HUES6 (cell line): Measurements from ENCODE around the gene ZBED6.

Experiments
- H3K27ac ChIP-seq: 2 replicates; pipeline ENCODE4 v1.7.0; 2013; ENCODE audit warnings: low read depth, mild to moderate bottlenecking, low read length, inconsistent platforms
- H3K27me3 ChIP-seq: 2 replicates; pipeline ENCODE4 v1.6.1; 2013; ENCODE audit warnings: low read length; ENCODE audit not compliant: control insufficient read depth, insufficient read depth
- H3K36me3 ChIP-seq: 2 replicates; pipeline ENCODE4 v1.6.1; 2013; ENCODE audit warnings: low read length; ENCODE audit not compliant: control insufficient read depth, insufficient read depth
- H3K4me1 ChIP-seq: 2 replicates; pipeline ENCODE4 v1.6.1; 2013; ENCODE audit warnings: low read length; ENCODE audit not compliant: control insufficient read depth, insufficient read depth
- H3K4me3 ChIP-seq: 2 replicates; pipeline ENCODE4 v1.5.1; 2013; ENCODE audit warnings: low read depth, low read length
- H3K9ac ChIP-seq: one replicate; pipeline ENCODE4 v1.6.1; 2013; ENCODE audit warnings: mild to moderate bottlenecking, low read length
- H3K9me3 ChIP-seq: 2 replicates; pipeline ENCODE4 v1.6.1; 2013; ENCODE audit warnings: low read depth, low read length; ENCODE audit not compliant: control insufficient read depth, insufficient read depth

Gene ZBED6

DNA sequence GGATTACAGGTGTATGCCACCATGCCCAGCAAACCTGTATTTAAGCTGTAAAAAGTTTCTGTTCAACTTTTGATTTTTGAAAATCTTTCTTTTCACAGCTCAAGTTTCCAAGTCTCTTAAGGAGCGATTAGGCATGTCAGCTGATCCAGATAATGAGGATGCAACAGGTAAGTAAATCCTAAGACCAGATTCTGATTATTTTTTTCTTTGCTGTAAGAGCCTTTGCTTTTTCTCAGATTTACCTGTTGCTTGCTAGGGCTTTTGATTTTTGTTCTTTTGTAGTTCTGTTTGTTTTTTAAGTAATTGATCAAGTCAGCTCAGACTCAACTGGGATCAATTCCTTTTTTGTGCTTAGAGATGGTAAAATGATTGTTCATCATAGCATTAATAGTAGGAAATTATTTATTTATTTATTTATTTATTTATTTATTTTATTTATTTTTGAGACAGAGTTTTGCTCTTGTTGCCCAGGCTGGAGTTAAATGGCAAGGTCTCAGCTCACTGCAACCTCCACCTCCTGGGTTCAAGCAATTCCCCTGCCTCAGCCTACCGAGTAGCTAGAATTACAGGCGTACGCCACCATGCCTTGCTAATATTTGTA is 44.9 kb downstream of the ZBED6 start:
- Histone ChIP-seq H3K9ac (no peak overlapping the region), H3K9me3 (peaks cover 9% of the 10 kb centered on the region), H3K27ac (no peak overlapping the region), H3K36me3 (peaks cover 81% of the 10 kb centered on the region), H3K4me3 (no peak overlapping the region), H3K4me1 (no peaks in the 10 kb centered on the region), H3K27me3 (no peaks in the 10 kb centered on the region)

DNA sequence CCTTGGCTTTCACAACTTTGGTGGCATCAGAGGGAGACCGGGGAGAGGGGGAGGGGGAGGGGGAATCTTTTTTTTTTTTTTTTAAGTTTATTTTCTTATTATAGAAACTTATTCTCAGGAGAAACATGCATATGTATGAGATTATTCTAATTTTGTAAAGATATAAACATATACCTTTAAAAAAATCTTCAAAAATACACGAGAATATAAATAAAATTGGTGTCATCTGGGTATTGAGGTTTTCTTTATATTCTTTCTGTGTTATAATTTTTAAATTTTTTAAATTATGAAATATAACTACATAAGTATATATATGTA is 47.1 kb downstream of the ZBED6 start:
- Histone ChIP-seq H3K36me3 (peaks cover 80% of the 10 kb centered on the region), H3K9me3 (peaks cover 9% of the 10 kb centered on the region)

GRCh38 chr1:203843435-203843834 is 48.0 kb downstream of the ZBED6 start:
- Histone ChIP-seq H3K27me3 (no peaks in the 10 kb centered on the region), H3K4me3 (no peak overlapping the region), H3K36me3 (peaks cover 80% of the 10 kb centered on the region), H3K4me1 (no peaks in the 10 kb centered on the region), H3K9ac (no peak overlapping the region), H3K27ac (no peak overlapping the region), H3K9me3 (peaks cover 9% of the 10 kb centered on the region)

More for the DNA sequence above, 47.1 kb downstream of the ZBED6 start:
- Histone ChIP-seq H3K4me1 (no peaks in the 10 kb centered on the region), H3K27ac (no peak overlapping the region), H3K9ac (no peak overlapping the region), H3K27me3 (no peaks in the 10 kb centered on the region), H3K4me3 (no peak overlapping the region)
